Stimulated activated CD8-positive, alpha-beta memory T cell treated with anti-CD3 and anti-CD28 coated beads, Interleukin-2, amount 100 ng/mL, for 1 hour (primary cell): ENCODE data around the gene PTP4A1.

Source experiments
- DNase-seq, 2 donors: peaks; one replicate each; pipeline ENCODE4 v3.0.0-alpha.2; 2020; ENCODE audit warnings: low read depth in 2 of 2

The PTP4A1 gene

GRCh38 chr6:63556369-63556768, 15.9 kb upstream of the PTP4A1 start:
- no peak for DNase-seq

- no peak for DNase-seq
These were observed 14.0 kb upstream of the PTP4A1 start for GRCh38 chr6:63558278-63558677.

- DNase-seq, result no peak
These were observed 11.4 kb upstream of the PTP4A1 start for GRCh38 chr6:63560801-63561287.

- no peak for DNase-seq
These were observed 11.0 kb upstream of the PTP4A1 start for GRCh38 chr6:63561288-63561687.

GRCh38 chr6:63563235-63563634, 9.0 kb upstream of the PTP4A1 start:
- no peak for DNase-seq

GRCh38 chr6:63565058-63565726, 7.1 kb upstream of the PTP4A1 start:
- no peak for DNase-seq

GRCh38 chr6:63565727-63566596, 6.3 kb upstream of the PTP4A1 start:
- no peak for DNase-seq

GRCh38 chr6:63567966-63568365, 4.3 kb upstream of the PTP4A1 start:
- no peak for DNase-seq

GRCh38 chr6:63571361-63572043, 778 bp upstream of the PTP4A1 start:
- peak; percentile 5 to 6 for DNase-seq

- DNase-seq, result peak in 1 of 2 donors; percentile 6
These were observed 431 bp downstream of the PTP4A1 start for GRCh38 chr6:63572747-63573075.

- DNase-seq, result peak; percentile 27 to 31
These were observed 1.0 kb downstream of the PTP4A1 start for GRCh38 chr6:63573076-63573898.

GRCh38 chr6:63573899-63574553, 1.7 kb downstream of the PTP4A1 start:
- DNase-seq, result no peak

- no peak for DNase-seq
These were observed 2.2 kb downstream of the PTP4A1 start for GRCh38 chr6:63574554-63574900.

- no peak for DNase-seq
These were observed 4.0 kb downstream of the PTP4A1 start for GRCh38 chr6:63576147-63576772.

GRCh38 chr6:63576985-63577712, 4.9 kb downstream of the PTP4A1 start:
- DNase-seq, result no peak

- DNase-seq, result no peak
These were observed 6.5 kb downstream of the PTP4A1 start for GRCh38 chr6:63578757-63579156.

- DNase-seq, result no peak
These were observed 7.8 kb downstream of the PTP4A1 start for GRCh38 chr6:63579937-63580703.

GRCh38 chr6:63580704-63580961, 8.4 kb downstream of the PTP4A1 start:
- DNase-seq, result no peak

- DNase-seq, result no peak
These were observed 9.2 kb downstream of the PTP4A1 start for GRCh38 chr6:63581355-63582013.
